GM23248 (cell line): ENCODE results near the gene ING5. TPM values are rescaled to one million over a fixed set of nuclear protein-coding genes. Genes with fewer than 3 reads are reported as not detected.
A peak's percentile ranks its signal among the peaks of the same experiment; 100 is the strongest.

Experiments
- DNase-seq: peaks from one replicate; pipeline ENCODE4 v3.0.0-alpha.2; 2015
- H2AFZ ChIP-seq: fragments of 200-600 bp; sonication (generic); 2 replicates; pipeline ENCODE4 v1.6.1; 2016; ENCODE audit warnings: antibody characterized with exemption
- H3F3A ChIP-seq: fragments of 200-600 bp; sonication (generic); 2 replicates; pipeline ENCODE4 v1.6.1; 2016; ENCODE audit warnings: mild to moderate bottlenecking, antibody characterized with exemption, mixed run types; ENCODE audit not compliant: insufficient read depth
- H3K27ac ChIP-seq: fragments of 200-600 bp; sonication (generic); 2 replicates; pipeline ENCODE4 v1.5.1; 2016; ENCODE audit warnings: mild to moderate bottlenecking
- H3K27me3 ChIP-seq: fragments of 200-600 bp; sonication (generic); replicated peaks from 2 replicates; pipeline ENCODE4 v1.6.1; 2016; ENCODE audit warnings: mild to moderate bottlenecking; ENCODE audit not compliant: insufficient read depth
- H3K36me3 ChIP-seq: fragments of 200-600 bp; sonication (generic); 2 replicates; pipeline ENCODE4 v1.6.1; 2016; ENCODE audit warnings: low read depth, mild to moderate bottlenecking
- H3K4me1 ChIP-seq: fragments of 200-600 bp; sonication (generic); 2 replicates; pipeline ENCODE4 v1.6.1; 2016; ENCODE audit warnings: mild to moderate bottlenecking; ENCODE audit not compliant: insufficient read depth
- H3K4me2 ChIP-seq: fragments of 200-600 bp; sonication (generic); one replicate; pipeline ENCODE4 v1.6.1; 2016; ENCODE audit warnings: mild to moderate bottlenecking; ENCODE audit not compliant: unreplicated experiment
- H3K4me3 ChIP-seq: fragments of 200-600 bp; sonication (generic); 2 replicates; pipeline ENCODE4 v1.5.1; 2016; ENCODE audit warnings: mild to moderate bottlenecking
- H3K79me2 ChIP-seq: fragments of 200-600 bp; sonication (generic); 2 replicates; pipeline ENCODE4 v1.6.1; 2016; ENCODE audit warnings: mild to moderate bottlenecking; ENCODE audit not compliant: insufficient read depth
- H3K9ac ChIP-seq: fragments of 200-600 bp; sonication (generic); 2 replicates; pipeline ENCODE4 v1.6.1; 2016; ENCODE audit warnings: mild to moderate bottlenecking
- H3K9me2 ChIP-seq: fragments of 200-600 bp; sonication (generic); 2 replicates; pipeline ENCODE4 v1.6.1; 2016; ENCODE audit warnings: mixed run types, mild to moderate bottlenecking, moderate library complexity; ENCODE audit not compliant: insufficient read depth
- H3K9me3 ChIP-seq: fragments of 200-600 bp; sonication (generic); one replicate; pipeline ENCODE4 v1.6.1; 2017; ENCODE audit warnings: low read depth
- H4K20me1 ChIP-seq: fragments of 200-600 bp; sonication (generic); 2 replicates; pipeline ENCODE4 v1.6.0; 2016; ENCODE audit not compliant: insufficient read depth
- EZH2 ChIP-seq: fragments of 200-600 bp; sonication (generic); IDR thresholded peaks from 2 replicates; pipeline ENCODE4 v1.6.1; 2018; ENCODE audit warnings: antibody characterized with exemption, mild to moderate bottlenecking; ENCODE audit not compliant: insufficient read depth, poor library complexity, severe bottlenecking
- EZH2phosphoT487 ChIP-seq: fragments of 200-600 bp; sonication (generic); IDR thresholded peaks from 2 replicates; pipeline ENCODE4 v1.6.1; 2018; ENCODE audit warnings: antibody characterized with exemption, moderate library complexity, mild to moderate bottlenecking, low read depth; ENCODE audit not compliant: insufficient read depth
- WGBS, 2 experiments: methylation state at CpG; one replicate each; pipeline ENCODE4 v1.1.6; 2015 to 2017; ENCODE audit warnings: low lambda C conversion rate in 2 of 2, low coverage in 1 of 2; ENCODE audit errors: missing lambda C conversion rate in 2 of 2; 5-methylcytosine and 5-hydroxymethylcytosine counted together
- in situ Hi-C: fragments of 300-500 bp; cut with MboI; formaldehyde crosslinking; loops from 2 replicates; pipeline ENCODE4 v1.15.0; 2020
- polyA plus RNA-seq: library from polyadenylated mRNA; unstranded; fragments of >200 nt; fragmentation: Nextera tagmentation; extraction: Ambion mirVana; gene quantifications from 2 replicates; pipeline ENCODE4 v1.2.1, GENCODE V29; 2016
- total RNA-seq: library from RNA; depleted of rRNA; stranded (reverse); fragments of >200 nt; shearing (Covaris generic); gene quantifications from 2 replicates; pipeline ENCODE4 v1.2.3, GENCODE V29; 2014

Gene ING5
- total and polyA plus RNA-seq, 2 experiments from 2014 or later = 9.8 to 20.3 TPM

- Histone ChIP-seq H3K4me1 (peaks cover 10% of the 10 kb centered on the region), H3K4me3 (no peak overlapping the region), H3K9me3 (no peaks in the 10 kb centered on the region), H3K27me3 (no peaks in the 10 kb centered on the region), H3K9ac (no peak overlapping the region), H2AFZ (no peak overlapping the region), H3K79me2 (no peaks in the 10 kb centered on the region), H3K4me2 (no peak overlapping the region), H3K27ac (no peak overlapping the region), H3K9me2 (no peaks in the 10 kb centered on the region), H3F3A (no peaks in the 10 kb centered on the region), H4K20me1 (no peaks in the 10 kb centered on the region), H3K36me3 (no peaks in the 10 kb centered on the region)
- WGBS, 2 experiments = 77 to 78% methylated on average over 27 to 29 of the region's 29 CpGs
- TF ChIP-seq EZH2phosphoT487 (no peak), EZH2 (no peak)
- DNase-seq = no peak
- in situ Hi-C loops = no loop called here
Observed at GRCh38 chr2:241773511-241774418, 71.9 kb downstream of the ING5 start.

- WGBS, 2 experiments = 23 to 30% methylated on average over 30 to 40 of the region's 40 CpGs
- Histone ChIP-seq H3K27me3 (no peaks in the 10 kb centered on the region), H3K79me2 (no peaks in the 10 kb centered on the region), H4K20me1 (no peaks in the 10 kb centered on the region), H3F3A (no peaks in the 10 kb centered on the region), H3K36me3 (no peaks in the 10 kb centered on the region), H3K9ac (peak overlapping the region; percentile 48), H3K4me3 (no peak overlapping the region), H3K9me3 (no peaks in the 10 kb centered on the region), H3K27ac (no peak overlapping the region), H3K9me2 (no peaks in the 10 kb centered on the region), H2AFZ (peak overlapping the region; percentile 45; the same call in 1 of the 2 replicates), H3K4me2 (peak overlapping the region; percentile 70), H3K4me1 (peaks cover 10% of the 10 kb centered on the region)
- in situ Hi-C loops = no loop called here
- peak; percentile 93 for DNase-seq
- TF ChIP-seq EZH2phosphoT487 = no peak
- TF ChIP-seq EZH2 = no peak
Observed at GRCh38 chr2:241774419-241775222, 72.8 kb downstream of the ING5 start.

GRCh38 chr2:241775223-241776177, 73.7 kb downstream of the ING5 start:
- no peaks in the 10 kb centered on the region for H3K79me2 ChIP-seq
- H3K4me2 ChIP-seq = peak overlapping the region; percentile 70
- TF ChIP-seq EZH2 (no peak), EZH2phosphoT487 (no peak)
- no peaks in the 10 kb centered on the region for H3F3A ChIP-seq
- peak overlapping the region; percentile 45; the same call in 1 of the 2 replicates for H2AFZ ChIP-seq
- peak overlapping the region; percentile 48 for H3K9ac ChIP-seq
- peak; percentile 17 for DNase-seq
- no peak overlapping the region for H3K4me3 ChIP-seq
- H3K36me3 ChIP-seq = no peaks in the 10 kb centered on the region
- H3K27me3 ChIP-seq = no peaks in the 10 kb centered on the region
- in situ Hi-C loops = no loop called here
- H3K9me3 ChIP-seq = no peaks in the 10 kb centered on the region
- H3K9me2 ChIP-seq = no peaks in the 10 kb centered on the region
- no peak overlapping the region for H3K27ac ChIP-seq
- WGBS, 2 experiments = 74 to 75% methylated on average over 30 to 34 of the region's 34 CpGs
- H3K4me1 ChIP-seq = peaks cover 10% of the 10 kb centered on the region
- H4K20me1 ChIP-seq = no peaks in the 10 kb centered on the region
